Uterus (tissue), 2 donors: ENCODE data around the gene MAJIN.

ENCODE experiments used
- POLR2A ChIP-seq, 2 donors: fragments of 450-650 bp; IDR thresholded peaks; one replicate each; pipeline ENCODE4 v1.6.1; 2016; ENCODE audit warnings: antibody characterized with exemption in 2 of 2, mild to moderate bottlenecking in 1 of 2, moderate library complexity in 1 of 2
- TF ChIP-seq, protein P1 (sequence below), 4 experiments: fragments of 200-600 bp in 2 of 4; fragments of 450-650 bp in 2 of 4; sonication (generic) in 2 of 4; IDR thresholded peaks; one replicate each; pipeline ENCODE4 v1.5.1; 2016 to 2019; ENCODE audit warnings: antibody characterized with exemption in 4 of 4, mild to moderate bottlenecking in 2 of 4, moderate library complexity in 1 of 4

DNA sequence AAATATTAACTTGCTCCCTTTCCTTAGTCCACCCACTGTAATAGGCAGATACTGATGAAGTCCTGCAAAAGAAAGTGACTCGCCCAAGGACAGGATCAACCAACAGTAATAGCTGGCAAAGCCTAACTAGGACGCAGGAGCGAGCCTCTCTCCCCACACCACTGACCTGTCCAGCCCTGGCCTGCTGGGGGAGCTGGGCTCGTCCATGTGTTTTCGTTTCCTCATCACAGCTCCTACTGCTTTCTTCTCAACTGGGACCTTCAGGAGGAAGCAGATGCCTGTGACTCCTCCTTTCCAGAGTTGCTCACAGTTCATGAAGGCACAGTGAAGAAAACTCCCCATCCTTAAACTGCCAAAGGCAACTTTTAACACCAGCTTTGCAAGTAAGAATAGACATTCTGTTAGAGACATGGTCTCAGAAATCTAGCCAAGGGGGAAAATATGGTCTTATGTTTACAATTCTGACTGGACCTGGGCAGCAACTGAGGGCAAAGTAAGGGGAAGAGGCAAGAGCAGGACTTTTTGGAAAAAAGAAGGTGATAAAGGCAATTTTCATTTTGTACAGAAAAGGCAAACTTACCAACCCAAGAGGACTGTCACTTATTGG, 24.6 kb downstream of the MAJIN start:
- no peak for TF ChIP-seq POLR2A (IDR thresholded peaks at IDR 0.05)
- TF ChIP-seq, protein P1, sequence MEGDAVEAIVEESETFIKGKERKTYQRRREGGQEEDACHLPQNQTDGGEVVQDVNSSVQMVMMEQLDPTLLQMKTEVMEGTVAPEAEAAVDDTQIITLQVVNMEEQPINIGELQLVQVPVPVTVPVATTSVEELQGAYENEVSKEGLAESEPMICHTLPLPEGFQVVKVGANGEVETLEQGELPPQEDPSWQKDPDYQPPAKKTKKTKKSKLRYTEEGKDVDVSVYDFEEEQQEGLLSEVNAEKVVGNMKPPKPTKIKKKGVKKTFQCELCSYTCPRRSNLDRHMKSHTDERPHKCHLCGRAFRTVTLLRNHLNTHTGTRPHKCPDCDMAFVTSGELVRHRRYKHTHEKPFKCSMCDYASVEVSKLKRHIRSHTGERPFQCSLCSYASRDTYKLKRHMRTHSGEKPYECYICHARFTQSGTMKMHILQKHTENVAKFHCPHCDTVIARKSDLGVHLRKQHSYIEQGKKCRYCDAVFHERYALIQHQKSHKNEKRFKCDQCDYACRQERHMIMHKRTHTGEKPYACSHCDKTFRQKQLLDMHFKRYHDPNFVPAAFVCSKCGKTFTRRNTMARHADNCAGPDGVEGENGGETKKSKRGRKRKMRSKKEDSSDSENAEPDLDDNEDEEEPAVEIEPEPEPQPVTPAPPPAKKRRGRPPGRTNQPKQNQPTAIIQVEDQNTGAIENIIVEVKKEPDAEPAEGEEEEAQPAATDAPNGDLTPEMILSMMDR (IDR thresholded peaks at IDR 0.05), result no peak
